ENCODE measurements around the gene HSD17B3.

HSD17B3 gene

DNA sequence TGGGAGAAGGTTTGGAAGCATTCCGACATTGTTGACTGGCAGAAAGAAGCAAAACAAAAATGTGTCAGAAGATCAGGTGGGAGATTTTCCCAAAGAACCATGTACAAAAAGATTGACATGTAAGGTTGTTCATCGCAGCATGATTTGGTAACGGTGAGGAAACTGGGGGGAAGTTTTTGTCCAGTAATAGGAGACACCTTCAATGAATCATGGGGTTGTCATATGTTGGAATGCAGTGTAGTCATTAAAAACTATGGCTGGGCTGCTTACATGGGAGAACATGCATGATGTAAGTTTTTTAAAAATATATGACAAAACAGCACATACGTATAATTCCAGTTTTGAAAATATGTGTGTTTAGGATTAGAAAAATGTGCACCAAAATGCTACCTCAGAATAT, 50.5 kb downstream of the HSD17B3 start:
- DNase-seq (ENCODE audit: insufficient read length, low spot score) (no peak), FAIRE-seq (no peak)
- TF ChIP-seq, protein P1, sequence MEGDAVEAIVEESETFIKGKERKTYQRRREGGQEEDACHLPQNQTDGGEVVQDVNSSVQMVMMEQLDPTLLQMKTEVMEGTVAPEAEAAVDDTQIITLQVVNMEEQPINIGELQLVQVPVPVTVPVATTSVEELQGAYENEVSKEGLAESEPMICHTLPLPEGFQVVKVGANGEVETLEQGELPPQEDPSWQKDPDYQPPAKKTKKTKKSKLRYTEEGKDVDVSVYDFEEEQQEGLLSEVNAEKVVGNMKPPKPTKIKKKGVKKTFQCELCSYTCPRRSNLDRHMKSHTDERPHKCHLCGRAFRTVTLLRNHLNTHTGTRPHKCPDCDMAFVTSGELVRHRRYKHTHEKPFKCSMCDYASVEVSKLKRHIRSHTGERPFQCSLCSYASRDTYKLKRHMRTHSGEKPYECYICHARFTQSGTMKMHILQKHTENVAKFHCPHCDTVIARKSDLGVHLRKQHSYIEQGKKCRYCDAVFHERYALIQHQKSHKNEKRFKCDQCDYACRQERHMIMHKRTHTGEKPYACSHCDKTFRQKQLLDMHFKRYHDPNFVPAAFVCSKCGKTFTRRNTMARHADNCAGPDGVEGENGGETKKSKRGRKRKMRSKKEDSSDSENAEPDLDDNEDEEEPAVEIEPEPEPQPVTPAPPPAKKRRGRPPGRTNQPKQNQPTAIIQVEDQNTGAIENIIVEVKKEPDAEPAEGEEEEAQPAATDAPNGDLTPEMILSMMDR (IDR thresholded peaks at IDR 0.05; ENCODE audit: insufficient read depth, missing control alignments), result no peak

DNA sequence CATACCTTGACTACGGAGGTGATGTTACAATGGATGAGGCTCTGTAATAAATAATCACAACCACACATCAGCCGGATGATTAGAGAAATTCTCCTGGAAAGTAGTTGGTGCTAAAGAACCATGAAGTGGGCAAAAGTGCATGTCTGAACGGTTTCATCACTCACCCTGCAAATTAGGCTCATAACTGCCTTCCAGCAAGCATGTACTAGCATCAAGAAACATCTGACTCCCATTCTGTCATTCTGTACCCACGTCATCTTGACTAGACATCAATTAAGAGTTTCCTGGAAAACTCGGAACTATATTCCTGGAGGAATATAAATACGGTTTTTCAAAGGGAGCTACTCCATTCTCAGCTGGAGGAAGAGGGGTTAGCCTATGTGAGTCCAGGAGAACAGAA, 52.2 kb downstream of the HSD17B3 start:
- FAIRE-seq (no peak), DNase-seq (ENCODE audit: insufficient read length, low spot score) (no peak)
- TF ChIP-seq, protein P1 (IDR thresholded peaks at IDR 0.05; ENCODE audit: insufficient read depth, missing control alignments), result no peak

DNA sequence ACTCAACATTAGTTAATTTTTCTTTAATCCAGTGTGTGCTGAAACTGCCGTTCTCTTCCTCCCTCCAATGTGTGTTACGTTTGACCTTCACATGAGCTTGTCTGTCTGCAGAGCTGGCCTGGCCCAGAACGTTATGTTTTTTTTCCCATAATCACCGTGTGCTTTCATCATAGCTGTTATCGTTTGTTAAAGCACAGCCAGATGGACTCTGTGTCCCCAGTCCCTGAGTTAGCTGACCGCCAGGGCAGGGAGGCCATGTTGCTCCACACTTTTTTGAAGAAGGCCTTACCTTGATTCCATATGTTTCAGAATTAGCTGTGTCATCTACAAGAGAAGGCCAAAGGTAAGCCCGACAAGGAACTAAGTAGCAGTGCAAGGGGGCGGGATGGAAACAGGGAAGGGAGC, 55.7 kb downstream of the HSD17B3 start:
- DNase-seq (ENCODE audit: insufficient read length, low spot score) (no peak), FAIRE-seq (no peak)
- TF ChIP-seq, protein P1 (IDR thresholded peaks at IDR 0.05; ENCODE audit: insufficient read depth, missing control alignments), result no peak

DNA sequence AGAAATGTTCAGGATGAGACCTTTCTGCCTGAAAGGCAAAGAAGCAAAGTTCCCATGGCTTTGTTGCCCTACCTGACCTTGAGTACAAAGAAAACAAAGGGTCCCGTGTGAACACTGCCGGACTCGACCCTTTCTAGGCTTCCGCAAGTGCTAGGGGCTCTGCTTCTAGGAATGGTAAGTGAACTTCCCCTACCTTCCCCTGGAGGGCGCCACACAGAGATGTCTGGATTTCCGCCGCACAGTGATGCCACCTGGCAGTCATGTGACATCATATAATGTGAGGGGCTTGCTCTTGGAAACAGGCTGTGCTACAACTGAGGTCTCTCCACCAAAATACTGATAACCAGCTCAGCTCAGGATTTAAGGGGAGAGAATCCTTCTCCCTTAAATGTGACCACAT, 56.6 kb downstream of the HSD17B3 start:
- TF ChIP-seq, protein P1 (IDR thresholded peaks at IDR 0.05; ENCODE audit: insufficient read depth, missing control alignments), result peak; percentile 2
- FAIRE-seq, result no peak
- DNase-seq (ENCODE audit: insufficient read length, low spot score), result no peak

DNA sequence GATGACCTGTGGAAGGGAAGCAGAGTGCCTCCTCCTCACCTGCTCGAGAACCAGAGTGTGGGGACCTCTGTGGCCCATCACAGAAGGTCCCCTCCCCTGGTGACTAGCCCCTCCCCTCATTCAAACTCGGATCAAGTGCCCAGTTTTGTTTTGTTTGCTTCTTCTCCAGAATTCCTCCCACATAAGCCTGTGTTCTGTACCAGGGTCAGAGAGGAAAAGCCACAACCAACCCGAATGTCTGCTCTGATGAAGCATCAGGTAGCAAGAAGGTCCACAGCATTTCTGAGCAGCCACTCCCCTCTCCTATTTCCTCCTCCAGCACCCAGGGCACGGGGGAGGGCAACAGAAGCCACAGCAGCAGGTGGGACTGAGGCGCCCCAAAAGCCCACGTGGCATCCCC, 58.2 kb downstream of the HSD17B3 start:
- TF ChIP-seq, protein P1 (IDR thresholded peaks at IDR 0.05; ENCODE audit: insufficient read depth, missing control alignments), result no peak
- FAIRE-seq (no peak), DNase-seq (ENCODE audit: insufficient read length, low spot score) (no peak)

DNA sequence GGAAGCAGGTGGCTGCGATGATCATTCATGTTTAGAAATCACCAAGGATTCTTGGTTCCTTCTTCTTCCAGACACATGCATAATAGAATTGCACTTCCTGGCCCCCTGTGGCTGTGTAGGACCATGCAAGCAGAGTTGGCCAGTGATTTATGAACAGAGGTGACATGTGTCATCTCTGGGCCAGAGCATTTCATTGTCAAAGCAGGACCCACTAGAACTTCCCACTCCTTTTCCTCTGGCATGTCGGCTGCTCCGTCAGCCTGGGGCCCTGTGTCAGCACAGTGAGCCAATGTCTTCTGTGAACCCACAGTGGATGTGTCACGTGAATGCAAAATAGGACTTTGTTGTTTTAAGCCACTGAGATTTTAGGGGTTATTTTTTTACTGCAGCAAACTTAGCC, 59.2 kb downstream of the HSD17B3 start:
- FAIRE-seq (no peak), DNase-seq (ENCODE audit: insufficient read length, low spot score) (no peak)
- TF ChIP-seq, protein P1 (IDR thresholded peaks at IDR 0.05; ENCODE audit: insufficient read depth, missing control alignments), result no peak

DNA sequence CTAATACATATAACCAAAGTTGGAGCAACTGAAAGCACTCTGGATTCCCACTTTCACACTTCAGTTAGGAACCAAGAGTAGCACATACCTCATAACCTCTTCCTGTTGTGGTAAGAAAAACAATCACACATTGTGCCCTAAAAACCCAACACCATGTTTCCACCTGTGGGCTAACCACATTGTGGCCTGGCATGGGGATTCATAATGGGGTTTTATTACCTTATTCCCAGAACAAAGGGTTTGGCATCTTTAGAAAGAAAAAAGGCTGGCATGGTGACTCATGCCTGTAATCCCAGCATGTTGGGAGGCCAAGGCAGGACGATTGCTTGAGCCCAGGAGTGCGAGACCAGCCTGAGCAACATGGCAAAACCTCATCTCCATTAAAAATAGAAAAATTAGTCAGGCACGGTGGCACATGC, 60.6 kb downstream of the HSD17B3 start:
- FAIRE-seq (no peak), DNase-seq (ENCODE audit: insufficient read length, low spot score) (no peak)

More for the DNA sequence above, 60.6 kb downstream of the HSD17B3 start:
- TF ChIP-seq, protein P1 (IDR thresholded peaks at IDR 0.05; ENCODE audit: insufficient read depth, missing control alignments), result no peak
